NCI-H146 treated with DMSO at 0.1 percent for 48 hours (cell line): ENCODE measurements around the gene GRK5.

ENCODE experiments used
- DNase-seq: peaks from one replicate; lab custom pipeline; 2025; ENCODE audit not compliant: unreplicated experiment; lab: John Stamatoyannopoulos, UW

GRK5 gene

DNA sequence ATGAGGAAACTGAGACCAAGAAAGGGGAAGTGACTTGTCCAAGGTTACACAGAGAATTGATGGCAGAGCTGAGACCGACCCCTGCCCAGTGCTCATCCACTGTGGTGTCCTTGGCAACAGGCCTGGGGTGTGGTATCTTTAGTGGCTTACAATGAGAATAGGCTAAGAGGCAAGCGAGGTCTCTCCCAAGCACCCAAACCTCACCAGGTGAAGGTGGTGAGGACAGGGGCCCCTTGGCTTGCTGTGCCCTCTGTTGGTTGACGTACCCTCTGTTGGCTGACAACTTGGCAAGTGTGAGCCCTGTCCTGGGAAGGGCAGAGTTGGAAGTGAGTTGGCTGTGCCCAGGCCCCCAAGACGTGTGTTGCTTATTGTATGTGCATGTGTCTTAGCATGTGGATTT lies 166.9 kb downstream of the GRK5 start:
- no peak for DNase-seq

DNA sequence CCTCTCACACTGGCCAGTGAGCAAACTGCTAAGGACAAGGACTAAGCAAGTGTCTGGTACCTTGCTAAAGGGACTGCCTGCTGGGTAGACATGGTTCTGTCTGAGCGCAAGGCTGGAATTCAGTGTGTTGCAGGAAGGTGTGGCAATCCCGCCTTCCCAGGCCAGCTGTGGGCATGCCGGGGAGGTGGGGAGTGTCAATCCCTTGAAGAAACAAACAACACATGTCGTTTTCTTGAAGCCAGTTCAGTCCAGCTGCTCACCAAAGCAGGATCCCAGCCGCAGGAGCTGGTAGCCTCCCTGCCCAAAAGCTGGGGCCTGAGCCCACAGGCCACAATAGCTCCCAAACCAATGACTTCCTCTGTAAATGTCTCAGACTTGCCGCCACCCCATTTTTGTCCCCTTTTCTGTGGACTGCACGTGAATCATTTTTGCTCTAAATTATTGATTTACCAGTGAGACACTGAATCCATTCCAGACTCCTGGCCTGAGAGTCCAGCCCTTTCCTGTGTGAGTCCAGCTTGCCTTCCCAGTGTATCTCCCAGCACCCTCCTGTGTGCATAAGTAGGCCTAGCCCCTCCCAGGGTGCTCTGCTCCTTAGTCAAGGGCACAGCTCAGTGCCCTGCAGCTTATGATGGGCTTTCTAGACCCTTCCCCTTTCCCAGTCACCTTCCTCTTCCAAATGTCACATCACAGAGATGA lies 168.4 kb downstream of the GRK5 start:
- no peak for DNase-seq

DNA sequence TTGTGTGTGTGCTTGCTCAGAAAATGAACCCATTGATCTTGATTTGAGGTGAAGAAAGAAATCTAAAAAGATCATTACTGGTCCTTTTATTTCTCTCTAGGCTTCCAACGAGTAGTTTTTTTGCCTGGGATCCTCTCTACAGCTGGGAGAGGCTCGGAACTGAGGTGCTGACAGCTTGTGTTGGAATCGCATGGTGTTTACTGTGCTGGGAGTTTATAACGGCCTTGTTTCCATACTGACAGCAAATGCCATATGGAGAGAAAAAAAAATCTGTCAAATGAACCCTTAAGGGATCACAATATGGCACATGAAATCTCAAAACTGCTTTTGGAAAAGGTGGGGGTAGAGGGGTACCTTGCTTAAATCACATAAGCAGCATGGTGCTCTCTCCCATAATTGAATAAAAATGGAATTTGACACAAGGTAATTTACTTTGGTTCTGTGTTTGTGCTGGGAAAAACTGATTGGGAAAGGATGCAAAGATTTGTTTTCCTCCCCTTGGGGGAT lies 170.1 kb downstream of the GRK5 start:
- DNase-seq = no peak

DNA sequence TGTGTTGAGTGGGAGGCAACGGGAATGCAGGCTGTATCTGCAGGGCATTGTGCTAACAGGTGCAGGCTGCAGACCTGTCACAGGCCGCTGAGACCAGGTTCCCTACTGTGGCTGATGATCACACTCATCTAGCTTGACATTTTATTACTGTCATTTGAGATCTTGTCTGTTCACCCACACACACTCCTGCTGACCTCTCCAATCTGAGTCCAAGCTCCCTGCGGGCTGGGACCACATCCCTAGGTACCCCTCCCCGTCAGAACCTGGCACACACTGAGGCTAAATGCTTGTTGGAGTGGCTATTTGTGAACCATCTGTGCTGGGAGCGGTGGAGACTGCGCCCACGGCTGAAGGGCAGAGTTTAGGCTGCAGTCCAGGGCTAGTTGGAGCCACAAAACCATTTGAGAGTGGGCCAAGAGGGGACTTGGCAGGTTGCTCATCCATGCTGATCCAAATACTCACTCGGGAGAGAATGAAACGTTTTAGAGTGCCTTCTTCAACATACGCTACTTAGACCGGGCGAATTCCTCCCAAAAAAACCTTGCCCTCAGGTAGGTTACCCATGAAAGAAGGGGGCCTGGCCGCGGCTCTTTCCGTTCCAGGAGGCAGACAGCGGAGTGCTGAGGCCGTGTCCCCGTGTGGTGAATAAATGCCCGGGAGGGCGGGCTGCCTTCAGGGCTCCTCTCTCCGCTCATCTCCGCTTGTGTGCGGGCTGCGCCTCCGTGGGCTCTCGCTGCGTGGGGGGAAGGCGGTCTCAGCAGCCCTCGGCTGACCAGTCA lies 170.8 kb downstream of the GRK5 start:
- DNase-seq = peak; percentile 67

DNA sequence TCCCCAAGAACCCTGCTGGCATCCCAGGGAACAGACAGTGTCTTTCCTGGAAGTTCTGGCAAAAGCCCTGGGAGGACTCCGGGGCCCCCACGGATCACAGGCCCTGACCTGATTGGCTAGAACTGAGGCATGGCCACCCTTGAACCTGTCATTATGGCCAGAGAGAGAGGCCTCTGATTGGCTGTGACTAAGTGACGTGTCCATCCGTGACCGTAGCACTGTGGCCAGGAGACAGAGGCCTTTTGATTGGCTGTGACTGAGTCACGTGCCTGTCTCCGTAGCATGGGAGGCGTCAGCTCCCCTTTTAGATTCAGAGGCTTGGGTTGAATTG lies 171.3 kb downstream of the GRK5 start:
- no peak for DNase-seq

DNA sequence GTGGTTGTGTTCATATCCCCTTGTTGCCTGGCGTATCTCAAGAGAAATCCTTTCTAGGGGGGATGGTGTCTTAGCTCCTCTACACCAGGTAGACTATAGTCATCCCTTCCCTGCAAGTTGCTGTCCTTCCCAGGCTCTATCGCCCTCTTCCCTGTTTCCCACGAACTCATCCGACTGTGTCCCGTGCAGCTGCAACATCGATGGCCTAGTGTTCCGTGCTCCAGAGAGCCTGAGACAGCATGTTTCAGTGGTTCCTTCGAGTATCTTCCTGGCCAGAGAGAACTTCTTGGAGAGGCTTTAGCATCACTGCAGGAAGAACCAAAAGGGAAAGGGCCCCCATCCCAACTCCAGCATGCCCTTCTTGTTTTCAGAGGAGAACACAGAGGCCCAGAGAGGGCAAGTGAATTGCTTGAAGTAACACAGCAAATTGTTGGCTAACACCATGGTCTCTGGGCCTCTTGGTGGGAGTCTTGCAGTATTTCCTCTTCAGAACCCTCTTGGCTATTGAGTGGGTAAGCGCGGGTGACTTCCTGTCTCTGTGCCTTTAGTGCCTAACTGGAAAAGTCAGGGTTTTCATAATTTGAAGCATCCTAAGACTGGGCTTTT lies 172.2 kb downstream of the GRK5 start:
- DNase-seq = no peak

DNA sequence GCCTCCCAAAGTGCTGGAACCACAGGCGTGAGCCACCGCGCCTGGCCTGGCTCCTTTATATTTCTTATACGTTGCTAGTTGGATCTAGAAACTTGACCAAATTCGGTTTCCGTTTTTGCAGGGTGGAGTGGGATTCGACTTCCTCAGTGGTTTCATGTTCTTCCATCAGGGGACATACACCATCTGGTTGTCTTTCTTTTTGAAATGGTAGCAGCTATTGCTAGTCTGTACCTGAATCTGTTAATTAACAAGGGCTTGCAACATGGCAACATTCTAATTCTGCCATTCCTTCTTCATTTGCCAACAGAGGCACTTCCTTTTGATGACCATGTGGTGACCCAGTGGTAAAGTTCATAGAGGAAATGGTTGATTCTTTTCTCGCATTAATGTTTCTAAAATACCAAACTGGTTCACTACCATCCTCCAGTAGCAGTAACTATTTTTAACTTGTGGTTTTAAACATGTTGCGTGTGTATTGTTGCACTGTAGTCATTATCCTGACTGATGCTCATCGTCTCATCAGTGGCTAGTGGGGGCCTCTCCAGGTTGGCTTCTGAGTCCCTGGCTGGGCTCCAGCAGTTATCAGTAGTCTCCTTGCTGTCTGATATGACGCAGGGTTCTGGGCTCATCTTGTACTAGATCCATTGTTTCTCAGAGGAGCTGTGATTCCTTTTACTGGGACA lies 175.9 kb downstream of the GRK5 start:
- no peak for DNase-seq

DNA sequence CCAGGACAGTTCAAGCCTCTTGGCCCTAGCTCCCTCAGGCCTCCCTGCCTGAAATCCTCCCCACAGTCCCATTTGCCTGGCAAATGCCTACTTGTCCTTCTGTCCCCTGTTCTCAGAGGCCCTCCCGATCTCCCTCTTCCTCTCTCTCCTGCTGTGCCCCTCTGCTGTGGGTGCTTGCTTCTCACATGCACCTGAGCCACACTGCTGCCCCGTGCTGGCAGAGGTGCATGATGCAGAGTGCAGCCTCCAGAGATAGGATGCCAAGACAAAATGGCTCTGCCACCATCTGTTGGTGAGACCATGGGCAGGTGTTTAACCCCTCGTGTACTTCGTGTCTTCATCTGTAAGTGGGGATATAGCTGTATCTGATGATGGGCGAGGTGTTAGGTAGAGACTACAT lies 176.8 kb downstream of the GRK5 start:
- DNase-seq = no peak

DNA sequence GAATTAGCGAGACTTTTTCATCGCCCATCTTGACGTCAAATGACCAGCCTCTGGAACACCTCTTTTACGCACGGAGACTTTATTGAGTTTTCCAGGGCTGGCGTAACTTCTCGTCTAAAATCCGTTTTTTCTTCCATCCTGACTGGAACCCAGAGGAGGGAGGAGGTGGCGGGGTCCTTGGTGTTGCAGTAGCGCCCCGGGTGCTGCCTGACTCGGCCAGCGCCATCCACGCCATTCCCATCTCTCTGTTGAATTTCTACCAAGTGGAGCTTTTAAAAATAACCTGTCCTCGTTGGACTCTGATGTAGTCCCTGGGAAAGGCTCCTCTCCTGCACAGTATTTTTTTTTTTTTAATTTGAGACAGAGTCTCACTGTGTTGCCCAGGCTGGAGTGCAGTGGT lies 179.3 kb downstream of the GRK5 start:
- no peak for DNase-seq

DNA sequence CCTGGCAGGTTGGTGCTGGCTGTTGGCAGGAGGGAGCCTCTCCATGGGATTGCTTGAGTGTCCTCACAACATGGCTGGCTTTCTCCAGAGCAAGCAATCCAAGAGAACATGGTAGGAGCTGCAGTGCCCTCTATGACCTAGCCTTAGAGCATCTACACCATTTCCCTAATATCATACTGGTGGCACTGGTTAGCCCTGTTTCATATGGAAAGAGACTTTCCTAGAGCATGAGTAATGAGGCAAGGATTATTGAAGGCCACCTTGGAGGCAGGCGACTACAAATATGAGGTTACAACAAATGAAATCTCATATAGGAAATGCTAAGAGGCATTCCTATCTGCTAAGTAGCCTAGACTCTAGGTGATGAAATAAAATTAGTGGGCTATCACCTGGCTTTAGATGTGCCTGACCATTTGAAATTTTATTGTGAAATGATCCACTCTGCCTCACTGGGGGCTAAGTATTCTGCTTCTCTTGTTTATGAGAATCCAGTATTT lies 181.5 kb downstream of the GRK5 start:
- no peak for DNase-seq

DNA sequence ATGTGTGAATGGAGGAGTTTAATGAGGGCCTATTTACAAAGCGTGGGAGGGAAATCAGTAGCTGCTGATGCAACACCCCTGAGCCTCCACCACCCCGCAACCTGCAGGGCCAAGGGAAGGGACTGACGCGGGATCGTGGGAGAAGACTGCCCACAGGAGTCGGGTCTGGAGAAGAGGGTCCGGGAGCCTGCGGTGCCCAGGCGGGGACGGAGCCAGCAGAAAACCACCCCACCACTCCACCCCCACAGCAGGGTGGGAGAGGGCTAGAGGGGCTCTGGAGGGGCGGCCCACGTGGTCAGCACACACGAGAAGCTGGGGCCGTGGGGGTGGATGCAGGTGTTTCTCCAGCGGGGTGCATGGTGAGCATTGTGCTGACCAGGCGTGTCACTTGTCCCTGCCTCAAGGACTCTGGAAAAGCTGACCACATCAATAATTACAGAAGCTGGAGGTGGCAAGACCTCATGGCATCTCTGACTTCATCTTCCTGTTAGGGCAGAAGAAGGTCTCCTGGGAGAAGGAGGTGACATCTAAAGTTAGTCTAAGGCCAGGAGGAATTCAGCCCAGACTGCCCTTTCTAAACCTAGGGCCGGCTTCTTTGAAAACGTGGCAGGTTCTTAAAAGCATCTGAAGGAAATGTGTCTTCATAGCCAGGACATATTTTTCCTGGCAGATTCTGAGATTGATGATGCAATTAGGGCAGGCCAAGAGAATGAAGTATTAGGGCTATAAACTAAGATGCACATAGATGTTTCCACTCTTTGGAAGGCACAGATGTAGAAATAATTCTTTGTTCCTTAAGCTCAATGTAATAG lies 184.3 kb downstream of the GRK5 start:
- no peak for DNase-seq

DNA sequence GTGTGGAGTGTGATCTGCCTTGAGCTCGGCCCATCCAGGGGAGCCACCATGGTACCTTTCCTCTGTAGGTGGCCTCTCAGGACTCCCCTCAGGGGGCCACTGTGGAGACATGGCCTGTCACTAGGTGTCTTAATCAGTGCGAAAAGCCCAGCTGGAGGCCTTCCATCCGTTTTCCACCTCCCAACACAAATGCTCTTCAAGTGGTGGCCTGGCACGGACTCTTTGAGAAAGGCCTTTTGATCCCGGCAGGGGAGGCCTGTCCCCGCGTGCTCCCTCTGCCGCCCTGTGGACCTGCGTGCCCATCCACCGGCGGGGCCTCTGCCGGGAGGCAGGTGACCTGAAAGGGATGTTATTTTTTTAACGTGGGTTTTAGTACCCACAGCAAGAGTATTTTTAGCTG lies 185.6 kb downstream of the GRK5 start:
- DNase-seq = peak; percentile 15

DNA sequence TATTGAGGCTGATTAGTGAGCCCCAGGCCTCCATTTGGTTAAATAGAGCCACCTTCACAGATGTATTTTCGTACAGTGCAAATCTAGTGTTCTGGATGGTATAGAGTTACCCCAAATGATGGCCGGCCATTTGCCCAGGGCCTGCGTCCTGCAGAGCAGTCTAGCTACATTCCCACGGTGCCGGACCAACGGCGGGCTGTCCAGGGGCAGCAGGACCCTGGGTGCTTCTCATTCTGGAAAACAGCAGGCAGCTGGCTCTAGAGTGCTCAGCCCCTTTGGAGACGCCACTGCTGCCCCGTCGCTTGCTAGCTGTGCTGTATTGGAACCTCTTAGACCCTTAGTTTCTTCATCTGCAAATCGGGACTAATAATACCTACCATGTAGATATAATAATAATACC lies 186.1 kb downstream of the GRK5 start:
- DNase-seq = no peak

DNA sequence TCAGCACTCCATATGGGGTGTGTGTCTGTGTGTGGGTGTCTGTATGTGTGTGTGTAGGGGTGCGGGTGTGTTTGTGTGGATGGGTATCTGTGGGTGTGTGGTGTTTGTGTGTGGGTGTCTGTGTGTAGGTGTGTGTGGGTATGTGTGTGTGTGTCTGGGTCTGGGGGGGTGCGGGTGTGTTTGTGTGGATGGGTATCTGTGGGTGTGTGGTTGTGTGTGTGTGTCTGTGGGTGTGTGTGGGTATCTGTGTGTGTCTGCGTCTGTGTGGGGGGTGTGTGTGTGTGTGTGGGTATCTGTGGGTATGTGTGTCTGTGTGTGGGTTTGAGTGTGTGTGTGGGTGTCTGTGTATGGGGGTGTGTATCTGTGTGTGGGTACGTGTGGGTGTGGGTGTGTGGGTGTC lies 186.5 kb downstream of the GRK5 start:
- DNase-seq = no peak

DNA sequence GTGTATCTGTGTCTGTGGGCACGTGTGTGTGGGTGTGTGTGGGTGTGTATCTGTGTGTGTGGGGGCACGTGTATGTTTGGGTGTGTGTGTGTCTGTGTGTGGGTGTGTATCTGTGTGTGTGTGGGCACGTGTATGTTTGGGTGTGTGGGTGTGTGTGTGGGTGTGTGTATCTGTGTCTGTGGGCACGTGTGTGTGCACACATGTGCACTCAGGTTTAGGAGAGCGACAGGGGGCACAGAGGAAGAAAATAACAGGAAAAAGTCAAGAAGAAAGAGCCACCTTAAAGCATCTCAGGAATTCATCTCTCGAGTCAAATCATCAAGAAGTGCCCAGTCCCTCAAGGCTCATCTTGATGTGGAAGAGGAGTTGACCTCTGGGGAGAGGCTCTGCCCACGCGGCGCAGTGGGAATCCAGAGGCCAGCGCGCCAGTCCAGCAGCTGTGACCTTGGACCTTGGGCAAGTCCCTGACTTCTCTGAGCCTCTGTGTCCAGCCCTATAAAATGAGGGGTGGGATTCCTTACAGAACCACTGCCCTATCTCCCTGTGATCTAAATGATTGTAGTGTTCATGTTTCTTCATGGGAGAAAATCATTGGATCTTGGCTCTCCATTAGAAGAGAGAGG lies 187.4 kb downstream of the GRK5 start:
- DNase-seq = no peak

DNA sequence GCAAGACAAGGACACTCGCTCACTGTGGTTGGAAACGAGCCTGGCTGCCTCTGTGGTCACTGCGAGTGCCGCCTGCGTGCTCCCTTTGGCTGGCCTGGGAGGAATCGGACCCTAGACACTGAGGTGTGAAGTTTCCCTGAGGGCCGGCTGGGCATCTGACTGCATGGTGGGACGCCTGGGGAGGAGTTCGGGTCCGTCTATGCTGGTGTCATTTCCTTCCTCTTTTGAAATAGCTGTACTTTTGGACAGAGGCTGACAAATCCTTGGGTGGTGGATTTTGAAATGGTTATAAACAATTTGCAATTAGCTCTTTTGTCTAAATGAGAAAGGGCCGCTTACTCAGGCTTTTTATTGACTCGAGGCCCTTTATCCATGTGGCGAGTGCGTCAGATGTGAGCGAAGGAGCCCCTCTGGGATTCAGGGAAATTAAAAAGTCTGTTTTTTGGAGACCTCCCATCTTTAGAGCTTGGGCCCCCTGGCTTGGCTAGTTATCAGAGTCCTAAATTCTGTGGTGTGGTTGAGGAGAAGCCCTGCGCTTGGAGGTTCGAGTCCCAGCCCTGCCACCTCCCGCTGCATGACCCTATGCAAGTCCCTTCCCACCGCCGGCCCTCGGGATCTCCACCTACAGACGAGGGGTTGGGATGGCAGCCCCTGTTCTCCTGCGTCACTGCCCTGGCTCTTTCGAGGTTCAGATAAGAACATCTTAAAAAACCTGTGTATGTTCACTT lies 188.1 kb downstream of the GRK5 start:
- no peak for DNase-seq

DNA sequence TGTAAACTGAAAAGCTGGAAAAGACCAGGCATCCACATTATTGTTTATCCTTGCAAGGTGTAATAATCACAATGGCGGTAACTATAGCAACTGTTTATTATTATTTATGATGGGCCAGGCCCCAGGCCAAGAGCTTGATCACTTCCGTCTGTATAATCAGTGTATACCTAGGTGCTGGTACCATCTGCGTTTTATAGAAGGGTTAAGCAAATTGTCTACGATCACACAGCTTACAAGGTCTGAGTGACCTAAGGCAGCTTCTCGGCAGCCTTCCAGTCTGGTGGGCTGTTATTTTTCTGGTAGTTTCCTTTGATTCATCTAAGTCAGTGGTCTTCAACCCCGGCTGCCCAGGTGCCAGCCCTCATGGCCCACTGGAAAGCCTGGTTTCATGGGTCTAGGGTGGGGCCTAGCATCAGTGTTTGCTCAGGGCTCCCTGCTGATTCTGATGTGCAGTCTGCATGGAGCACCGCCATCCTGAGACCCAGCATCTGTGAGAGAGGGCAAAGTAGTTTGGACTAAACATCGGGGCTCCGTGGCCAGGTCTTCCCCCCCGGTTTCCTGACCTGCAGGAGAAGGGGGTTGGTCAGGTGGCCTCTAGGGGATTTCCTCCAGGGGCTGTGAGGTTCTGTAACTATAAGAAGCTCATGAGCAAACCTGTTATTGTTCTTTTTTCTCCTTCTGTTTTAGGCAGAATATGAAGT lies 188.8 kb downstream of the GRK5 start:
- DNase-seq = no peak

DNA sequence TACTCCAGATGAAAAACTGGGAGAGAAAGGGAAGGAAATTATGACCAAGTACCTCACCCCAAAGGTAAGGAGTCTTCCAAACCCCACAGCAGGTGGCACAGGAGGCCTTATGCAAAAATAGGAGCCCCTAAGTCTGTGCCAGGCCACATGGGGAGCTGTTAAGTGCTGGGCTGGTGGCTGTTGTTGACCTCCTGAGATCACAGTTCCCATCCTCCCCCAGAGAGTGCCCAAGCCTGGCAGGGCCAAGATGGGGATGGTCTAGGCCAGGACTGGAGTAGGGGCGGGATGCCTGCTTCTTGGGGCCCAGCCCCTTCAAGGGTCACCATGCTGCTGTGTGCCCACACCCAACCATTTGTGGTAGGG lies 189.3 kb downstream of the GRK5 start:
- DNase-seq = no peak

DNA sequence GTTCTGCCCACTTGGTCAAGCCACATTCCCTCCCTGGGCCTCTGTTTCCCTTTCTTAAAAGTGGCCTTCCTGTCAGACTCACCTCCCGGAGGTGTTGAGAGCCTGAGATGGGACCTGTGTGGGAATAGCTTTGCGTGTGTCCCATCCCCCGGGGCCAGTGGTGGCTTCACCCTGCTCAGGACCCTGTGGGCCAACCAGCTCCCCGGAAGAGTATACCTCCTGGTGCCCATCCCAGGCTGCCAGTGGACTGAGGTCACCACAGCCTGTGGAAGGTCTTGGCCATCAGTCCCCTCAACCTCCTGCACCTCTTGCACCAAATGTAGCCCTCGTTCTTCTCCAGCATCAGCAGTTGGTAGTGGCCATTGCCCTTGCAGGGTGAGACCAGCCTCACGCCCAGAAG lies 190.0 kb downstream of the GRK5 start:
- no peak for DNase-seq
